Calu3 (cell line): ENCODE measurements around the gene MKRN1. TPM values are rescaled to one million over a fixed set of nuclear protein-coding genes. Genes with fewer than 3 reads are reported as not detected.

Experiments used
- BruUV-seq: library from RNA; stranded (reverse); fragments of 400-500 nt; replicated peaks from 2 replicates; lab custom pipeline; 2021; lab: Mats Ljungman, UMichigan
- CTCF ChIA-PET: fragments of 300-600 bp; sonication (Branson Sonifier 250); formaldehyde crosslinking; loops from one replicate; lab custom pipeline; 2022; ENCODE audit warnings: antibody characterized with exemption; lab: Charles Lee
- DNase-seq: peaks from one replicate; pipeline ENCODE4 v3.0.0; 2022
- H3K27ac Mint-ChIP-seq: one replicate; pipeline ENCODE4 v1.8.0; 2022; ENCODE audit warnings: mixed read lengths; ENCODE audit not compliant: unreplicated experiment
- H3K27me3 Mint-ChIP-seq: one replicate; pipeline ENCODE4 v1.8.0; 2022; ENCODE audit warnings: mixed read lengths; ENCODE audit not compliant: unreplicated experiment
- H3K36me3 Mint-ChIP-seq: one replicate; pipeline ENCODE4 v1.8.0; 2022; ENCODE audit warnings: mild to moderate bottlenecking, moderate library complexity, mixed read lengths; ENCODE audit not compliant: insufficient read depth, unreplicated experiment
- H3K4me1 Mint-ChIP-seq: one replicate; pipeline ENCODE4 v1.8.0; 2022; ENCODE audit warnings: mild to moderate bottlenecking, low read depth, mixed read lengths; ENCODE audit not compliant: unreplicated experiment
- H3K4me3 Mint-ChIP-seq: one replicate; pipeline ENCODE4 v1.8.0; 2022; ENCODE audit warnings: mild to moderate bottlenecking, low read depth, moderate library complexity, mixed read lengths; ENCODE audit not compliant: unreplicated experiment
- H3K9me3 Mint-ChIP-seq: one replicate; pipeline ENCODE4 v1.8.0; 2022; ENCODE audit warnings: low read depth, mixed read lengths; ENCODE audit not compliant: unreplicated experiment
- CTCF ChIP-seq: fragments of 200-600 bp; IDR thresholded peaks from one replicate; pipeline ENCODE4 v1.8.0; 2022; ENCODE audit warnings: antibody characterized with exemption; ENCODE audit not compliant: unreplicated experiment
- intact Hi-C: fragments of 100-400 bp; cut with micrococcal nuclease; formaldehyde crosslinking; loops from one replicate; pipeline ENCODE4 v1.10.0; 2022; ENCODE audit not compliant: unreplicated experiment
- total RNA-seq: library from RNA; stranded (reverse); gene quantifications from 2 replicates; pipeline ENCODE4 v1.2.3, GENCODE V29; 2022

MKRN1 gene
- total RNA-seq, 1 experiment from 2014 or later: 85.3 TPM

DNA sequence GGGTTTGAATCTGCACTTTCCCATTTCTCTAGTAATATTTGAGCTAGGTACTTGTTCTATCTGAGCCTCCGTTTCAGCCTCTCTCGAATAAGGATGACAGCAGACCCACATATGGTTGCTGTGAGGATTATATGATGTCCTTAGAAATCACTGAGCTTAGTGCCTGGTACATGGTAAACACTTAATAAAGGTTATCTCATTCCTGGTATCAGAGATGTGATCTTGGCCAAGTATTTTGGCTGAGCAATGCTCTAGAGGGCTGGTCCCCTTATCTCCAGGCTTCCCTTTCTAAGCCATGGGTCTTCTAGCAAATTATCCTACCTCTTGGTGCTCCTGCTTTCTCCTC lies 407 bp upstream of the MKRN1 start:
- Mint-ChIP-seq H3K4me1 (no peaks in the 10 kb centered on the region), H3K36me3 (peaks cover 24% of the 10 kb centered on the region), H3K27me3 (no peaks in the 10 kb centered on the region), H3K27ac (no peak overlapping the region), H3K4me3 (peak overlapping the region; percentile 77), H3K9me3 (no peaks in the 10 kb centered on the region)
- intact Hi-C loops: loop anchor here (5.0 to 10.0 kb wide), 3 partner anchors 33 to 422 kb away; partner anchors contain the start of gene KDM7A
- no TSS peak for BruUV-seq
- TF ChIP-seq CTCF: no peak
- DNase-seq: no peak
- CTCF ChIA-PET: interaction anchor here (0.5 kb wide), 1 partner anchor 112 kb away, joined by 5 read pairs; no protein-coding TSS in a partner anchor

DNA sequence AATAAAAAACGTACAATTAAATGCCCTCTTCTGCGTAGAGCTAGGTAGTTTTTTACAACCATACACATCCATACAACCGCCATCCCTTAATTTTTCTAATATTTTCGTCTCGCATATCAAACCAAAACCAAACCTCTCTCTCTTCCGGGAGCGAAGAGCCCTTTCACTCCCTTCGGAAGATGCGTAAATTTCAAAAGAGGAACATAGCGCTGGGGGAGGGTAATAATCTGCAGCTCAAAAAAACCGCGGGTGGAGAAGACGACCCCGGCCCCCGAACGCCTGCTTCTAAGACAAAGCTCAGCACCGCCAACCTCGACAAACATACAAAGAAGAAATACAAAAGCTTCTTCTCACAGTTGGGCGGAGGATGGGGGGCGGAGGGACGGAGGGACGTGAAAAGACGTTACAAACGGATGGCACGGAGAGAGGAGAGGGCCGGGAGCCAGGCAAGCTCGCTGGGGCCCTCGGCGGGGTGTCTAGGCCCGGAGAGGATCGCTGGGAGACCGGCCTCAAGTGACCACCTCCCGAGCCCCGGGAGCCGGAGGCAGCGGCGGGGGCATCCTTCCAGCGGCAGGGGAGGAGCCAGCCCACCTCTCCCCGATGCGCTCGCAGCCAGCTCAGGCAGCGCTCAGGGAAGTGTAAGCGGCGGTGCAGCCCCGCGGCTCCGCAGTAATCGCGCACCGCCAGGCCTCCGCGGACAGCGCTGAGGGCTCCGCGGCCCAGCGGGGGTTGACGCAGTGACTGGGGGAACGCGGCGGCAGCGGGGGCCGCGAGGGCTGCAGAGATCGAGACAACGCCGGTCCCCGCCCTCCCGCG lies 851 bp downstream of the MKRN1 start:
- Mint-ChIP-seq H3K27me3 (no peaks in the 10 kb centered on the region), H3K4me3 (peak overlapping the region; percentile 77), H3K4me1 (no peaks in the 10 kb centered on the region), H3K9me3 (no peaks in the 10 kb centered on the region), H3K27ac (peak overlapping the region; percentile 84), H3K36me3 (peaks cover 24% of the 10 kb centered on the region)
- peak; percentile 39 for DNase-seq
- intact Hi-C loops: loop anchor here (5.0 to 10.0 kb wide), 3 partner anchors 34 to 421 kb away; partner anchors contain the start of gene KDM7A
- no peak for TF ChIP-seq CTCF
- TSS peak; percentile 66 for BruUV-seq
- CTCF ChIA-PET: interaction anchor here (0.6 to 0.9 kb wide), 2 partner anchors 33 to 169 kb away, joined by 3 to 4 read pairs; no protein-coding TSS in a partner anchor

DNA sequence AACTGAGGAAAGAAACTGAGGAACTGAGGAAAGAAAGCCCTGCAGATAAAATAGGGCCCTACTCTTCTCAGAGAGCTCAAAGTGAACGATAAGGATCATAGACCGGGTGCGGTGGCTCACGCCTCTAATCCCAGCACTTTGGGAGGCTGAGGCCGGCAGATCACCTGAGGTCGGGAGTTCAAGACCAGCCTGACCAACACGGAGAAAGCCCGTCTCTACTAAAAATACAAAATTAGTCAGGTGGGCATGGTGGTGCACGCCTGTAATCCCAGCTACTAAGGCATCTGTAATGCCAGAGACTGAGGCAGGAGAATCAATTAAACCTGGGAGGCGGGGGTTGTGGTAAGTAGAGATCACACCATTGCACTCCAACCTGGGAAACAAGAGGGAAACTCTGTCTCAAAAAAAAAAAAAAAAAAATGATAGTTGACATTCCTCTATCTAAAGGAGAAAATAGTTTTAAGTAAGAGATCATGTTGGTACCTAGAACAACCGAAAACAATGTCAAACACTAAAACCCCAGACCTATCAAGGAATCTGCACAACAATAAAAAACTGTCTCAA lies 2.5 kb downstream of the MKRN1 start:
- CTCF ChIA-PET: no interaction called here
- TF ChIP-seq CTCF: no peak
- Mint-ChIP-seq H3K27ac (no peak overlapping the region), H3K4me3 (peak overlapping the region; percentile 77), H3K9me3 (no peaks in the 10 kb centered on the region), H3K27me3 (no peaks in the 10 kb centered on the region), H3K4me1 (no peaks in the 10 kb centered on the region), H3K36me3 (peaks cover 24% of the 10 kb centered on the region)
- intact Hi-C loops: loop anchor here (2.0 to 10.0 kb wide), 4 partner anchors 36 to 419 kb away; partner anchors contain the start of gene KDM7A
- no peak for DNase-seq
- BruUV-seq: no TSS peak

- Mint-ChIP-seq H3K9me3 (no peaks in the 10 kb centered on the region), H3K27ac (no peak overlapping the region), H3K27me3 (no peaks in the 10 kb centered on the region), H3K4me3 (no peak overlapping the region), H3K36me3 (peaks cover 24% of the 10 kb centered on the region), H3K4me1 (no peaks in the 10 kb centered on the region)
- peak; percentile 36 for TF ChIP-seq CTCF
- CTCF ChIA-PET: no interaction called here
- intact Hi-C loops: loop anchor here (1.0 to 10.0 kb wide), 5 partner anchors 17 to 419 kb away; partner anchors contain the start of gene KDM7A
- peak; percentile 57 for DNase-seq
- no TSS peak for BruUV-seq
These were observed 3.5 kb downstream of the MKRN1 start for GRCh38 chr7:140475747-140476333.
